Progenitor cell of endocrine pancreas (in vitro differentiated cells): Measurements from ENCODE around the gene CGA. TPM values are rescaled to one million over a fixed set of nuclear protein-coding genes. Genes with fewer than 3 reads are reported as not detected.

Experiments
- DNase-seq: peaks from one replicate; pipeline ENCODE4 v3.0.0; 2021; ENCODE audit warnings: low spot score; ENCODE audit not compliant: unreplicated experiment
- H3K27ac Mint-ChIP-seq: 2 replicates; pipeline ENCODE4 v1.8.0; 2021; ENCODE audit warnings: mild to moderate bottlenecking, moderate library complexity, mixed read lengths
- H3K27me3 Mint-ChIP-seq: 2 replicates; pipeline ENCODE4 v1.8.0; 2021; ENCODE audit warnings: mixed read lengths
- H3K36me3 Mint-ChIP-seq: 2 replicates; pipeline ENCODE4 v1.8.0; 2022; ENCODE audit warnings: mixed read lengths; ENCODE audit not compliant: insufficient read depth
- H3K4me1 Mint-ChIP-seq: 2 replicates; pipeline ENCODE4 v1.8.0; 2021; ENCODE audit warnings: low read depth, mixed read lengths
- H3K4me3 Mint-ChIP-seq: 2 replicates; pipeline ENCODE4 v1.8.0; 2021; ENCODE audit warnings: low read depth, mild to moderate bottlenecking, moderate library complexity, mixed read lengths
- H3K9me3 Mint-ChIP-seq: 2 replicates; pipeline ENCODE4 v1.8.0; 2021; ENCODE audit warnings: low read depth, mixed read lengths
- CTCF ChIP-seq: fragments of 200-600 bp; sonication (generic); IDR thresholded peaks from one replicate; pipeline ENCODE4 v1.5.0; 2021; ENCODE audit warnings: antibody characterized with exemption, mild to moderate bottlenecking; ENCODE audit not compliant: unreplicated experiment
- total RNA-seq: library from RNA; stranded (reverse); gene quantifications from 2 replicates; pipeline ENCODE4 v1.2.1, GENCODE V29; 2021

The CGA gene
- total RNA-seq, 1 donor from 2014 or later: 7.1 TPM

DNA sequence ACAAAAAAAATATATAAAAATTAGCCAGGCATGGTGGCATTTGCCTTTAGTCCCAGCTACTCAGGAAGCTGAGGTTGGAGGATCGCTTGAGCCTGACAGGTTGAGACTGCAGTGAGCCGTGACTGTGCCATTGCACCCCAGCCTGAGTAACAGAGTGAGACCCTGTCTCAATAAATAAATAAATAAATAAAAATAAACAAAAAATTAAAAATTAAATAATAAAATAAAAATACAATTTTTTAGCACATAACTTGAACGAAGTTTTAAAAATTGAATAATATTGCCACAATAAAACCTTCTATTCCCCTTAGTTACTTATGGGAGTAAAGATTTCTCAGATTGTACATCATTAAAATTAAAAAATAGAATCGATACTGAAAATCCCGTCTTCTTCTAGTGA, 29.2 kb upstream of the CGA start:
- Mint-ChIP-seq H3K9me3 (peaks cover 12% of the 10 kb centered on the region), H3K27ac (no peak overlapping the region), H3K36me3 (peaks cover 2% of the 10 kb centered on the region), H3K27me3 (no peaks in the 10 kb centered on the region), H3K4me1 (no peaks in the 10 kb centered on the region), H3K4me3 (no peak overlapping the region)
- DNase-seq: no peak
- TF ChIP-seq CTCF: no peak

- H3K27ac Mint-ChIP-seq: no peak overlapping the region
- H3K27me3 Mint-ChIP-seq: no peaks in the 10 kb centered on the region
- H3K4me3 Mint-ChIP-seq: no peak overlapping the region
- no peak for TF ChIP-seq CTCF
- H3K36me3 Mint-ChIP-seq: peaks cover 2% of the 10 kb centered on the region
- peaks cover 12% of the 10 kb centered on the region for H3K9me3 Mint-ChIP-seq
- no peaks in the 10 kb centered on the region for H3K4me1 Mint-ChIP-seq
- no peak for DNase-seq
Observed at GRCh38 chr6:87122477-87122876, 27.6 kb upstream of the CGA start.

DNA sequence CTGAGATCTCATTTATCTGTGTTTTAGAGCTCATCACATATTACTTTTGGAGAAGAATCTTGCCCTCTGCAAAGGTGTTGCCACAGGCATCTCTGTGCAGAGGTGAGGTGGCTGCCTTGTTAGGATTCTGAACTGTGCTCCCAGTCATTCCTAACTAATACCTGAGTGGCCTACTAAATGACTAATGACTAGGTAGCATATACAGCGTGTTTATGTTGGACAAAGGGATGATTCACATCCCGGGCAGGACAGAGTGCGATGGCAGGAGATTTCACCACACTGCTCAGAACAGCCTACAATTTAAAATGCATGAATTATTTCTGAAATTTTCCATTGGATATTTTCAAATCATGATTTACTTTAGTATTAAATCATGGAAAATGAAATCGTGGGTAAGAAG, 23.1 kb upstream of the CGA start:
- no peak overlapping the region for H3K4me3 Mint-ChIP-seq
- H3K4me1 Mint-ChIP-seq: peaks cover 6% of the 10 kb centered on the region
- TF ChIP-seq CTCF: no peak
- peaks cover 12% of the 10 kb centered on the region for H3K9me3 Mint-ChIP-seq
- no peaks in the 10 kb centered on the region for H3K27me3 Mint-ChIP-seq
- no peak overlapping the region for H3K27ac Mint-ChIP-seq
- DNase-seq: no peak
- peaks cover 2% of the 10 kb centered on the region for H3K36me3 Mint-ChIP-seq

- no peak overlapping the region for H3K4me3 Mint-ChIP-seq
- no peak overlapping the region for H3K27ac Mint-ChIP-seq
- no peak for DNase-seq
- H3K9me3 Mint-ChIP-seq: peaks cover 8% of the 10 kb centered on the region
- no peak for TF ChIP-seq CTCF
- H3K27me3 Mint-ChIP-seq: no peaks in the 10 kb centered on the region
- peaks cover 1% of the 10 kb centered on the region for H3K36me3 Mint-ChIP-seq
- peaks cover 6% of the 10 kb centered on the region for H3K4me1 Mint-ChIP-seq
Observed at GRCh38 chr6:87116922-87117321, 22.0 kb upstream of the CGA start.

- Mint-ChIP-seq H3K27ac (no peak overlapping the region), H3K36me3 (no peaks in the 10 kb centered on the region), H3K27me3 (no peaks in the 10 kb centered on the region), H3K4me1 (peaks cover 6% of the 10 kb centered on the region), H3K9me3 (no peaks in the 10 kb centered on the region), H3K4me3 (no peak overlapping the region)
- no peak for DNase-seq
- TF ChIP-seq CTCF: no peak
Observed at GRCh38 chr6:87115402-87116135, 20.7 kb upstream of the CGA start.
